Measurements from ENCODE around the gene SLC41A1. TPM values are rescaled to one million over a fixed set of nuclear protein-coding genes. Genes with fewer than 3 reads are reported as not detected.

The SLC41A1 gene
- total RNA-seq, 1 experiment from 2014 or later = 33.3 TPM

- Histone ChIP-seq H3K36me3 (ENCODE audit: control insufficient read depth, insufficient read depth, low read length) (no peaks in the 10 kb centered on the region), H3K9me3 (ENCODE audit: control insufficient read depth, insufficient read depth, low read depth, low read length) (peaks cover 5% of the 10 kb centered on the region; the same call in 1 of the 2 replicates), H3K4me3 (ENCODE audit: low read depth in 2 of 2, low read length in 2 of 2) (no peak overlapping the region), H3K27me3 (ENCODE audit: control insufficient read depth, insufficient read depth, low read length) (no peaks in the 10 kb centered on the region), H3K4me1 (ENCODE audit: control insufficient read depth, insufficient read depth, low read length) (peaks cover 4% of the 10 kb centered on the region; the same call in 1 of the 2 replicates), H3K27ac (ENCODE audit: low read length) (no peak overlapping the region)
- ChIA-PET POLR2A (no interaction called here), CTCF (no interaction called here)
- ATAC-seq (no peak), DNase-seq (ENCODE audit: low read depth, low spot score) (no peak)
- in situ Hi-C loops (cut with HindIII; ENCODE audit: low pct_unique_long_range_greater_than_20kb, low sequenced_read_pairs) = no loop called here
- no TSS peak for BruUV-seq (replicated peaks)
- no peak for TF ChIP-seq SIN3A (IDR thresholded peaks at IDR 0.05; ENCODE audit: borderline replicate concordance, insufficient read depth, low read depth, low read length)
- TF ChIP-seq POLR2AphosphoS5 (IDR thresholded peaks at IDR 0.05; ENCODE audit: low read depth, low read length) = no peak
- TF ChIP-seq TCF7L2 (IDR thresholded peaks at IDR 0.05; ENCODE audit: low read depth, low read length) = no peak
- TF ChIP-seq CTCF (IDR thresholded peaks at IDR 0.05) = no peak
- no peak for TF ChIP-seq REST (IDR thresholded peaks at IDR 0.05; ENCODE audit: insufficient read depth in 1 of 2, low read depth in 2 of 2, low read length in 1 of 2)
- intact Hi-C loops (cut with micrococcal nuclease; ENCODE audit: unreplicated experiment) = no loop called here
These were observed 32.7 kb downstream of the SLC41A1 start for GRCh38 chr1:205780335-205780734.

DNA sequence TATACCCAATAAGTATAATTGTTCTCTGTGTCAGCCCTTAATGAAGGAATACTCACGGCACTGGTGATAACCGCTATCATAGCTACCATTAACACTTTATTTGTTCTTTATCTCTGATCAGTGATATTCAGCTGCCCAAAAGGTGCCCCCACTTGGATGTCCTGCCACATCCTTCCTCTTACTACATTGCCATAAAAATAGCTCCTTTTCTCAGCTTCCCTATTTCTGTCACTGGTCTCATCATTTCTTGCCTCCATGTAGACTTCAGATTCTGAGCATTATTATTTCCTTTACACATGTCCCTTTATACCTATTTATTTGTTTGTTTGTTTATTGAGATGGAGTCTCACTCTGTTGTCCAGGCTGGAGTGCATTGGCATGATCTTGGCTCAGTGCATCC lies 35.0 kb downstream of the SLC41A1 start:
- H3K9me3 ChIP-seq (ENCODE audit: control insufficient read depth, insufficient read depth, low read depth, low read length) = peaks cover 5% of the 10 kb centered on the region; the same call in 1 of the 2 replicates
- BruUV-seq (replicated peaks) = no TSS peak
- no peak overlapping the region for H3K27ac ChIP-seq (ENCODE audit: low read length)
- in situ Hi-C loops (cut with HindIII; ENCODE audit: low pct_unique_long_range_greater_than_20kb, low sequenced_read_pairs) (no loop called here), intact Hi-C loops (cut with micrococcal nuclease; ENCODE audit: unreplicated experiment) (no loop called here)
- no peak for TF ChIP-seq REST (IDR thresholded peaks at IDR 0.05; ENCODE audit: insufficient read depth in 1 of 2, low read depth in 2 of 2, low read length in 1 of 2)
- TF ChIP-seq SIN3A (IDR thresholded peaks at IDR 0.05; ENCODE audit: borderline replicate concordance, insufficient read depth, low read depth, low read length) = no peak
- TF ChIP-seq POLR2AphosphoS5 (IDR thresholded peaks at IDR 0.05; ENCODE audit: low read depth, low read length) = no peak
- no peak for TF ChIP-seq TCF7L2 (IDR thresholded peaks at IDR 0.05; ENCODE audit: low read depth, low read length)
- no peaks in the 10 kb centered on the region for H3K36me3 ChIP-seq (ENCODE audit: control insufficient read depth, insufficient read depth, low read length)
- ATAC-seq (no peak), DNase-seq (ENCODE audit: low read depth, low spot score) (no peak)
- no peak overlapping the region for H3K4me3 ChIP-seq (ENCODE audit: low read depth in 2 of 2, low read length in 2 of 2)
- POLR2A ChIA-PET = no interaction called here
- H3K4me1 ChIP-seq (ENCODE audit: control insufficient read depth, insufficient read depth, low read length) = peaks cover 9% of the 10 kb centered on the region
- CTCF ChIA-PET = interaction anchor here (0.5 kb wide), 1 partner anchor 60 kb away, joined by 4 read pairs; no protein-coding TSS in a partner anchor
- H3K27me3 ChIP-seq (ENCODE audit: control insufficient read depth, insufficient read depth, low read length) = no peaks in the 10 kb centered on the region

Data from Panc1 (cell line).